Muscle of leg (tissue), 11 donors: ENCODE results near the gene COTL1. TPM values are rescaled to one million over a fixed set of nuclear protein-coding genes. Genes with fewer than 3 reads are reported as not detected.

Experiments
- DNase-seq: peaks from one replicate; pipeline ENCODE4 v3.0.0; 2013
- H3K27ac ChIP-seq: one replicate; pipeline ENCODE4 v1.5.1; 2013; ENCODE audit warnings: mild to moderate bottlenecking, low read length, control low read depth
- H3K27me3 ChIP-seq: one replicate; pipeline ENCODE4 v1.6.1; 2013; ENCODE audit warnings: low read length; ENCODE audit not compliant: control insufficient read depth, insufficient read depth
- H3K36me3 ChIP-seq: one replicate; pipeline ENCODE4 v1.6.1; 2013; ENCODE audit warnings: low read length; ENCODE audit not compliant: control insufficient read depth, insufficient read depth
- H3K4me1 ChIP-seq: one replicate; pipeline ENCODE4 v1.6.1; 2013; ENCODE audit warnings: low read length; ENCODE audit not compliant: control insufficient read depth, insufficient read depth
- H3K4me3 ChIP-seq: one replicate; pipeline ENCODE4 v1.5.1; 2013; ENCODE audit warnings: low read length, control low read depth
- H3K9me3 ChIP-seq: replicated peaks from 2 replicates; pipeline ENCODE4 v1.6.1; 2013; ENCODE audit warnings: low read depth, low read length; ENCODE audit not compliant: control insufficient read depth
- WGBS: methylation state at CpG from one replicate; pipeline ENCODE4 v1.1.5; 2013; ENCODE audit warnings: missing lambda C conversion rate; ENCODE audit not compliant: insufficient coverage; 5-methylcytosine and 5-hydroxymethylcytosine counted together
- polyA plus RNA-seq, 8 donors: library from polyadenylated mRNA; unstranded; fragments of 120-200 nt; gene quantifications; one replicate each; pipeline versions ENCODE4 v1.2.1 to v1.2.3, GENCODE V29; 2013; ENCODE audit warnings: inconsistent platforms in 1 of 8, low replicate concordance in 1 of 8; ENCODE audit not compliant: insufficient read length in 8 of 8, insufficient read depth in 1 of 8
- total RNA-seq: library from RNA; stranded (reverse); fragments of 120-200 nt; gene quantifications from one replicate; pipeline ENCODE4 v1.2.4, GENCODE V29; 2013

Gene COTL1
- total and polyA plus RNA-seq, 9 donors = 17.8 to 50.5 (median 32.9) TPM

DNA sequence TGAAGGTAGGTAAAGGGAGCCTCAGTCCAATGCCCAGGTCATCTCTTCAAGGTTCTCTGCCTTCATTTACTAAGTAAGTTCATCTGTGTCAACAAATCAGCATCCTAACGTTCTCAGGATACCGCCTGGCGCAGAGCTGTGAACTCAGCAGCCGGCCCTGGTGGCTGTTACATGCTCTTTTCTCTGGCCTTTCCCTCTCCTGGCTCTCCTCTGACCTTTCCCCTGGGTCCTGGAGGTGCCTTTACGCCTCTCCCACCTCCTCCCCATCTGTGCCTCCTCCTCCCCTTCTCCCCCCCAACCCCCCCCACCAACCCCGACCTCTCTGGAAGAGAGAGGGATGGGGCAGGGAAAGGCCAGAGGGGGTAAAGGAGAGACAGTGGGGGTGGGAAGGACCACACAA is 19.5 kb downstream of the COTL1 start:
- H3K4me1 ChIP-seq = peaks cover 35% of the 10 kb centered on the region
- H3K27me3 ChIP-seq = peaks cover 3% of the 10 kb centered on the region
- H3K9me3 ChIP-seq = no peaks in the 10 kb centered on the region
- DNase-seq = no peak
- WGBS = 14% methylated on average over 1 of the region's 6 CpGs
- H3K36me3 ChIP-seq = no peaks in the 10 kb centered on the region
- H3K27ac ChIP-seq = no peak overlapping the region
- no peak overlapping the region for H3K4me3 ChIP-seq

DNA sequence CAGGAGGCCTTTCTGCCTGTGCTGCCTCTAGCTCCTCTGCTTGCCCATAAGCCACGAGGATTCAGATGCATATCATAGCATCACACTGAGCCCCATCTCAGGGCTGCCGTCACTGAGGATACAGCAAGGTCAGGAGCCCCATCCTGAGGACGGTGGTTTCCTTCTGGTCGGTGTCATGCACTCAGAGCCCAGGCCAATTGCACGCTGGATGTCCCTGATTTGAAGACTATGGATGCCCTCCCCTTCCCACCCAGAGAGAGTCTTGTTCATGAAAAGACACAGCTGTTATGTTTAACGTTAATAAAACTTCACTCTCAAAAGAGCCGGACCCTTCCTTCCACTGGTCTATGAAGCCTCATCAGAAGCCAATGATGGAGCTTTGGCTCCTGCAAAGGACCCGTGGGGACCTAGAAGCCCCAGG is 19.9 kb downstream of the COTL1 start:
- DNase-seq = no peak
- H3K36me3 ChIP-seq = no peaks in the 10 kb centered on the region
- H3K4me3 ChIP-seq = no peak overlapping the region
- H3K27me3 ChIP-seq = peaks cover 3% of the 10 kb centered on the region
- peaks cover 32% of the 10 kb centered on the region for H3K4me1 ChIP-seq
- H3K9me3 ChIP-seq = no peaks in the 10 kb centered on the region
- 41% methylated on average over 3 of the region's 8 CpGs for WGBS
- peak overlapping the region; percentile 35 for H3K27ac ChIP-seq

DNA sequence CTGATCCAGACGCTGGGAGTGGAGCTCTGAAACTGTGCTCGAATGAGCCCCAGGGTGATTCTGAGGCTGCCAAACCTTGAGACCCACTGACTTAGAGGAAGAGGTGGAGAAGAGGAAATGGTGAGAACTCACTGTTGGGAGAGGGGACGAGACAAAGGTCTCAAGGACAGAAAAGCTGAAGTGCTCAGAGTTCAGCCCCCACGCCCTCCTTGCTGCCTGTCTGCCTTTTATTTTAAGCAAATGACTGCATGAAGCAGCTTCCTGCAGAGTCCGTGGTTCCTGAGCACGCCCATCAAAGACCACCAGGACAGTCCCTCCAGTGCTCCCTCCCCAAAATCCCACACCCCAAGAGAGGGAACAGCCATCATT is 20.4 kb downstream of the COTL1 start:
- H3K4me3 ChIP-seq = no peak overlapping the region
- H3K27me3 ChIP-seq = peaks cover 3% of the 10 kb centered on the region
- peak overlapping the region; percentile 35 for H3K27ac ChIP-seq
- no peak for DNase-seq
- H3K9me3 ChIP-seq = no peaks in the 10 kb centered on the region
- peaks cover 32% of the 10 kb centered on the region for H3K4me1 ChIP-seq
- no peaks in the 10 kb centered on the region for H3K36me3 ChIP-seq
- WGBS = 25% methylated on average over 6 of the region's 6 CpGs

DNA sequence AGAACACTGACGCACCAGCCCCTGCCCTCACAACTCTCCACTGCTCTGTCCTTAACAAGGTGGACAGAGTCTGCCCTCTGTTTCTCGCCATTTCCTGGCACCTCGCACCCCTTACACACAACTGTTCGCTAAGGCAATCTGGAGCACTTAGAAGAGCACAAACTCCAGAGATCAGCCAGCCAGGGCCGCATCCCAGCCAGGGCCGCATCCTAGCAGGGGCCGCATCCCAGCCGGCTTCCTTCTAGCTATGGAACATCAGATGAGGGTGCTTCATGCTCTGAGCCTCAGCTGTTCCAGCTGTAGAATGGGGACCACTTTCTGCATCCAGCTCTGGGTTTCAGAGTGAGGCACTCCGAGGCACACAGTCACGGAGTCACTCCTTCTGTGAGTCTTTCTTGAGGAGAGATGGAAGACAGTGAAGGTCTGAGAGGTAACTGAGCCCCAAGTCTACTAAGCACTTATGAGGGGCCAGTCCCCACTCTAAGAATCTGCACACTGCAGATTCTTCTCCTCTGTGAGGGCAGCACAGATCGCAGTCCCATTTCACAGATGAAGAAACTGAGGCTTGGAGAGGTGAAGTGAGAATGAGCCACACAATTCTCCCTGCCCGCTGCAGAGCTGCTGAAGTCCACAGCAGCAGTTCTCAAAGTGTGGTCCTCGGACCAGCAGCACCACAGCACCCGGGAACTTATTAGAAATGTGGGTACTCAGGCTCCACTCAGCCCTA is 20.9 kb downstream of the COTL1 start:
- H3K27ac ChIP-seq = no peak overlapping the region
- DNase-seq = no peak
- 89% methylated on average over 11 of the region's 14 CpGs for WGBS
- no peaks in the 10 kb centered on the region for H3K36me3 ChIP-seq
- H3K4me3 ChIP-seq = no peak overlapping the region
- peaks cover 32% of the 10 kb centered on the region for H3K4me1 ChIP-seq
- peaks cover 3% of the 10 kb centered on the region for H3K27me3 ChIP-seq
- H3K9me3 ChIP-seq = no peaks in the 10 kb centered on the region

DNA sequence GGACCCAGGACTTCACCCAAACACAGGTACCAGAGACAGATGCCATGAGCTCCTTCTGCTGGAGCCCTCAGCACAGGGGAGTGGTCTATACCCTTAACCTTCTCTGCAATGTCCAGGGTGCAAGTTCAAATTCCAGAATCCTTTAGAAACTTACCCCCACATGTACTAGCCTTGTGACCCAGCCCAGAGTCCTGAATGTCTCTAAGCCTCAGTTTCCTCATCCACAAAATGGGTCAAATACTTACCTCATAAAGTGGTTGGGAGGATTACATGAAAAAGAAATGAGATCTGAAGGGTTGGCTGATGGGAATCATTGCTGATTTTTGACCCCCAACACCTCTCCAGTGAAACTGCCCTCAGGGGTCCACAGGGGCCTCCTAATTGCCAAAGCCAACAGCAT is 21.7 kb downstream of the COTL1 start:
- Histone ChIP-seq H3K27ac (no peak overlapping the region), H3K9me3 (no peaks in the 10 kb centered on the region), H3K4me1 (peaks cover 32% of the 10 kb centered on the region), H3K36me3 (no peaks in the 10 kb centered on the region), H3K4me3 (no peak overlapping the region), H3K27me3 (no peaks in the 10 kb centered on the region)
- no peak for DNase-seq

DNA sequence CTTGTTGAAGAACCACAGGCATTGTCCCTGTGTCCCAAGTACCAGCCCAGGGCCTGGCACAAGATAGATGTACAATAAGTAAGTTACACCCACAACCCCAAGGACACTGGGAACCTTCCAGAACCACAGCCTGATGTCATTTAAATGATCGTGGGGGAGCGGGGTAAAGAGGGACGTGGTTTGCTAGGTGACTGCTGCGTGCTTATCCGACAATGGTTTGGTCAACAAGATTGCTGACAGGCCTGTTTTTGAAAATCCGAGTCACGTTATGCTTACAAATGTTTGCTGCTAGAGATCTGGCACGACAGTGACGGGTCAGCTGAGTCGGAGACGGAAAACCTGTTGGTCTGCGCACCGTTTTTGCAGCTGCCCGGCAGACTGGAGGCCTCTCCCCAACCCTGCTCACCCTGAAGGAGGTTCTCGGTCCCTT is 22.8 kb downstream of the COTL1 start:
- no peak for DNase-seq
- H3K4me3 ChIP-seq = no peak overlapping the region
- peaks cover 24% of the 10 kb centered on the region for H3K4me1 ChIP-seq
- no peaks in the 10 kb centered on the region for H3K9me3 ChIP-seq
- no peaks in the 10 kb centered on the region for H3K36me3 ChIP-seq
- no peaks in the 10 kb centered on the region for H3K27me3 ChIP-seq
- 77% methylated on average over 14 of the region's 15 CpGs for WGBS
- no peak overlapping the region for H3K27ac ChIP-seq

DNA sequence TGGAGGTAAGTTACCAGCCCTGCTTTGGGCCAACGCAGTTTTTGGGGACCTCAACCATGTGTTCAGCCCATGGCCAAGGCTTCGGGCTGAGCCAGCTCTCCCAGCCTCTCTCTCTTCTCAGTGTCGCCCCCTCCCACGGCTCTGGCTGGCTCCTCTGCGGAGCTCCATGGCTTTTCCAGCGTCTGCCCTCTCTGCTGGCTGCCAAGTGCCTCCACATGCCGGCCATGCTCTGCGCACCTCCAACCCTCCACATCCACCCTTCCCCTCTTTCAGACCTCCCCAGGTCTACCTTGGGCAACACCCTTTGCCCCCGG is 23.2 kb downstream of the COTL1 start:
- Histone ChIP-seq H3K4me1 (peaks cover 21% of the 10 kb centered on the region), H3K4me3 (no peak overlapping the region), H3K36me3 (no peaks in the 10 kb centered on the region), H3K27ac (no peak overlapping the region), H3K27me3 (no peaks in the 10 kb centered on the region), H3K9me3 (no peaks in the 10 kb centered on the region)
- 62% methylated on average over 8 of the region's 9 CpGs for WGBS
- no peak for DNase-seq

DNA sequence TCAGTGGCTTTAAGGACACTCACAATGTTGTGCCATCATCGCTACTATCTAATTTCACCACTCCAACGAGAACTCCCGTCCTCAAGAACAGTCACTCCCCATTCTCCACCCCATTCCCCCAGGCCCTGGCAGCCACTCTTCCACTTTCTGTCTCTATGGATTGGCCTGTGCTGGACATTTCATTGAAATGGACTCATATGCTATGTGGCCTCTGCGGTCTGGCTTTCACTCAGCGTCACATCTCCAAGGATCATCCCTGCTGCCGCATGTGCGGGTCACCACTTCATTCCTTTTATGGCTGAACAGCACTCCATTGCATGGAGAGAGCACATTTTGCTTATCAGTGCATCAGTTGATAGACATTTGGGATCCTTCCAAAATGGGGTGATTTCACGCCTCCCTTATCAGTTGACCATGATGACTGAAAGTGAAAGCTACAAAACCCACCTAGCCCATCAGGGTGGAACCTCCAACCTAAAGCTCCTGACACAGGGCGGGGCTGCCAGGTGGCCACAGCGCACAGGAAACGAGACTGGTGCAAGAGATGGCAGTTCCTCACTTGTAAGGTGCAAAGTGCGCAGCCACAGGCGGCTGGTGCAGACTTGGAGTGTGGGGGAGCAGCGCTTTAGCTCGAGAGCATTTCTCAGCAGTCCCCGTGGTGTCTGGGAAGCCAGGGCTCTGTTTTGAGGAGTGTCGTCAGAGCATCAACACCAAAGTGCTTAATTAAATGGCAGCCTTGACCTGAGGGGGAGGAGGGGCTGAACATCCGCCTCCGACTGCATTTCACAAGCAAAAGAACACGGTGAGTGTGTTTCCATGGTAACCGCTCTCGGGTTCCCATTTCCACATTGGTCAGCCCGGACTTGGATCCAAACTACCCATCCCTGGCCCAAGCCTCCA is 23.8 kb downstream of the COTL1 start:
- Histone ChIP-seq H3K4me1 (peaks cover 17% of the 10 kb centered on the region), H3K27ac (no peak overlapping the region), H3K27me3 (no peaks in the 10 kb centered on the region), H3K36me3 (no peaks in the 10 kb centered on the region), H3K4me3 (no peak overlapping the region), H3K9me3 (no peaks in the 10 kb centered on the region)
- WGBS = 69% methylated on average over 18 of the region's 23 CpGs
- no peak for DNase-seq

DNA sequence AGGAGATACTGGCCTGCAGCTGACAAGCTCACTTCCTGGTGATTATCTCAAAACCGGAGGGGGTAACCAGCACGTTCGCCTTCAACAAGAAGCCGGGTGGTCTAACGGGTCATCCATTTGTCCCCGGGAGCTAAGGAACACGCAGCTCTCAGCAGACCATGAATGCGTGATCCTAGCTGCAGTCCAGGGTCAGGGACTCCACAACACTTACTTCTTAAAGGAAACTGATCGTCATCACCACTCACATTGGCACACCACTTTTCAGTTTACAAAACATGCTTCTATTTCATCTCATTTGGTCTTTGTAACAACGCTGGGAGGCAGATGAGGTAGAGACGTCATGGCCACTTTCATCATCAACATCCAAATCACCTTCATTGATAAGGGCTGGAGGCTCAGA is 25.2 kb downstream of the COTL1 start:
- H3K27ac ChIP-seq = no peak overlapping the region
- H3K9me3 ChIP-seq = no peaks in the 10 kb centered on the region
- H3K36me3 ChIP-seq = no peaks in the 10 kb centered on the region
- no peaks in the 10 kb centered on the region for H3K27me3 ChIP-seq
- H3K4me1 ChIP-seq = peaks cover 8% of the 10 kb centered on the region
- no peak for DNase-seq
- no peak overlapping the region for H3K4me3 ChIP-seq
- 73% methylated on average over 11 of the region's 11 CpGs for WGBS

DNA sequence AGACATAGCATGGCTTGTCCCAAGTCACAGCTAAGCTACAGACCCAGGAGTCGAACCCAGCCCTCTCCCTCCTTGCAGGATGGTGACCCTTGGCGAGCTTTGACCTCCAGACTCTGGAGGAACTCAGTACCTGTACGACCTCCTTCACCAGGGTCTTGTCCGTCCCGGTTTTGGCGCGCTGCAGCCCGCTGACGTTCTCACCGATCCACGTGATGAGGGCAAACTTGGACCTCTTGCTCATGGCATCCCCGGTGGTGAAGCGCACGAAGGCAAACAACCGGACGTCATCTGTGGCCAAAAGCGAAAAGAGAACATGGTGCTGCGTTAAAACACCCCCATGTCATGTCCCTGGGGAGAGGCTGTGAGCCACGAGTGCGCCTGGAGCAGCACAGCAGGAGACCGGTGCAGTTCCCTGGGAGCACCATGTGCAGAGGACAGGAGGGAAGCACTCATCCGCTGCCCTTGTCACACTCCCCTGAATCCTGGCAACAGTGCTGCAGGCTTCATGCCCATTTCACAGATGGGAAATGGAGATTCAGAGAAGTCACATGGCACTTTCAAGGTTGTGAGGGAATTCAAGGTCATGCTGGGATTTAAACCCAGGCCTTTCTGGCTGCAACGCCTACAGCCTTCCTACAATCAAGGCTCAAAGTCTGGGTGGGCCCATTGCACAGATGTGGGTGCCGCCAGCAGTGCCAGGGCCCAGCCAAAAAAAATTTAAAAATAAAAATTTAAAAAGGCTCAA is 27.7 kb downstream of the COTL1 start:
- DNase-seq = no peak
- Histone ChIP-seq H3K4me1 (no peaks in the 10 kb centered on the region), H3K4me3 (no peak overlapping the region), H3K27me3 (no peaks in the 10 kb centered on the region), H3K9me3 (no peaks in the 10 kb centered on the region), H3K36me3 (no peaks in the 10 kb centered on the region), H3K27ac (no peak overlapping the region)
- 93% methylated on average over 22 of the region's 24 CpGs for WGBS
